GM12891 (cell line): ENCODE measurements around the gene MEI4.

Experiments used
- POLR2A ChIP-seq: IDR thresholded peaks from 2 replicates; pipeline ENCODE4 v1.6.1; 2011; ENCODE audit warnings: low read depth, low read length, control low read depth
- POLR2AphosphoS5 ChIP-seq: IDR thresholded peaks from 2 replicates; pipeline ENCODE4 v1.6.1; 2011; ENCODE audit warnings: low read depth, low read length, control low read depth
- POU2F2 ChIP-seq: IDR thresholded peaks from 2 replicates; pipeline ENCODE4 v1.6.1; 2011; ENCODE audit warnings: low read depth, mild to moderate bottlenecking, control low read depth, low read length, moderate library complexity
- TAF1 ChIP-seq: IDR thresholded peaks from 2 replicates; pipeline ENCODE4 v1.6.1; 2011; ENCODE audit warnings: low read depth, low read length, control low read depth

DNA sequence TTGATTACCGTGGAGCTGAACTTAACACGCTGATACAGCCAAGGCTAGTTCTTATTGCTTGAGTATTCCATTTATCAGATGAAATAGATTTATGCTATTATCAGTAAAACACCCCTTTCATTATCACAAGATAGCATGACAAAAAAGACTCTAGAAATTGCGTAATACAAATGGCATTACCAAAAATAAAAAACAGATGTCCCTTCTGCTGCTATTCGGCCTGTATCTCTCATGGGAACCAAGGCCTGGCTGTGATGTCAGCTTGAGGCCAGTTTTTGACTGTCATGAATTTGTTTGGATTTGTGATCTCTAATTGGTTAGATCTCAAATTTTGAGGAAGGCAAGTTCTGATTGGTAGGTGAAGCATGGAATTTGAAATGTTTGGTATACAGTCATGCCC is 25.2 kb downstream of the MEI4 start:
- TF ChIP-seq POU2F2 (no peak), TAF1 (no peak), POLR2AphosphoS5 (no peak), POLR2A (no peak)
